HCT116 (cell line): Measurements from ENCODE around the gene SLC10A3. TPM values are rescaled to one million over a fixed set of nuclear protein-coding genes. Genes with fewer than 3 reads are reported as not detected.
A peak's percentile ranks its signal among the peaks of the same experiment; 100 is the strongest.

Experiments
- ATAC-seq: fragments of 200-7000 bp; cut with Tn5 transposase; 2 replicates; pipeline ENCODE4 v1.9.1; 2020; ENCODE audit warnings: mild to moderate bottlenecking, moderate library complexity
- BruUV-seq: library from RNA; stranded (reverse); fragments of 400-500 nt; replicated peaks from 2 replicates; lab custom pipeline; 2021; lab: Mats Ljungman, UMichigan
- CTCF ChIA-PET: fragments of 300-600 bp; sonication (Branson Sonifier 250); formaldehyde crosslinking; loops from one replicate; lab custom pipeline; 2021; ENCODE audit warnings: antibody characterized with exemption; lab: Charles Lee
- POLR2A ChIA-PET: fragments of 300-600, 350-600 bp; sonication (Branson Sonifier 250); formaldehyde crosslinking; loops from one replicate; lab custom pipeline; 2021; ENCODE audit warnings: antibody characterized with exemption; lab: Charles Lee
- RAD21 ChIA-PET, 2 experiments: fragments of 300-600 bp; sonication (Branson Sonifier 250); formaldehyde crosslinking; loops; one replicate each; lab custom pipeline; 2023; ENCODE audit warnings: low total read pairs in 2 of 2; ENCODE audit not compliant: uncharacterized antibody in 2 of 2, unreplicated experiment in 2 of 2, low non-redundant PET in 1 of 2; lab: Charles Lee
- DNase-seq: peaks from one replicate; pipeline ENCODE4 v3.0.0-alpha.2; 2010; ENCODE audit warnings: low read depth, low spot score
- H2AFZ ChIP-seq: fragments of 200-600 bp; shearing (Covaris generic), sonication (generic); 2 replicates; pipeline ENCODE4 v1.6.1; 2017; ENCODE audit warnings: low read depth, mixed run types, mixed read lengths, antibody characterized with exemption, low read length; ENCODE audit not compliant: poor library complexity, severe bottlenecking
- H3K27ac ChIP-seq: 2 replicates; pipeline ENCODE4 v1.5.1; 2012; ENCODE audit warnings: low read depth, low read length
- H3K27me3 ChIP-seq: fragments of 200-600 bp; sonication (generic); 2 replicates; pipeline ENCODE4 v1.6.1; 2016; ENCODE audit warnings: mixed run types, low read length, mixed read lengths; ENCODE audit not compliant: insufficient read depth
- H3K36me3 ChIP-seq, 2 experiments: fragments of 200-500 bp in 1 of 2; fragments of 200-600 bp in 1 of 2; sonication (Bioruptor generic) in 1 of 2; sonication (generic) in 1 of 2; 2 replicates each; pipeline versions ENCODE4 v1.5.1 to v1.6.1; 2014 to 2016; ENCODE audit warnings: low read length in 2 of 2, inconsistent platforms in 1 of 2, mixed read lengths in 1 of 2, mixed run types in 1 of 2; ENCODE audit not compliant: insufficient read depth in 2 of 2, control insufficient read depth in 1 of 2
- H3K4me1 ChIP-seq, 2 experiments: fragments of 200-600 bp in 1 of 2; sonication (generic) in 1 of 2; 2 replicates each; pipeline versions ENCODE4 v1.5.1 to v1.6.1; 2012 to 2017; ENCODE audit warnings: low read length in 2 of 2, inconsistent platforms in 1 of 2, mild to moderate bottlenecking in 1 of 2, mixed read lengths in 1 of 2, mixed run types in 1 of 2, moderate library complexity in 1 of 2; ENCODE audit not compliant: insufficient read depth in 2 of 2, control insufficient read depth in 1 of 2
- H3K4me2 ChIP-seq: fragments of 200-600 bp; sonication (generic); 2 replicates; pipeline ENCODE4 v1.6.1; 2017; ENCODE audit warnings: mixed run types, low read length, mixed read lengths
- H3K4me3 ChIP-seq, 2 experiments: fragments of 200-600 bp in 1 of 2; sonication (generic) in 1 of 2; replicated peaks in 1 of 2; 2 replicates each; pipeline ENCODE4 v1.5.1; 2011 to 2016; ENCODE audit warnings: low read length in 2 of 2, control low read depth in 1 of 2, low read depth in 1 of 2, mild to moderate bottlenecking in 1 of 2, mixed read lengths in 1 of 2, mixed run types in 1 of 2
- H3K79me2 ChIP-seq: fragments of 200-600 bp; sonication (generic); 2 replicates; pipeline ENCODE4 v1.6.1; 2017; ENCODE audit warnings: mild to moderate bottlenecking, mixed run types, low read length, moderate library complexity, mixed read lengths; ENCODE audit not compliant: insufficient read depth
- H3K9ac ChIP-seq: fragments of 200-600 bp; sonication (generic); 2 replicates; pipeline ENCODE4 v1.6.1; 2016; ENCODE audit warnings: low read length, mixed read lengths
- H3K9me2 ChIP-seq: fragments of 200-600 bp; sonication (generic), shearing (Covaris generic); 2 replicates; pipeline ENCODE4 v1.6.1; 2017; ENCODE audit warnings: mixed run types, mild to moderate bottlenecking, moderate library complexity; ENCODE audit not compliant: insufficient read depth
- H3K9me3 ChIP-seq, 2 experiments: fragments of 200-500 bp in 1 of 2; fragments of 200-600 bp in 1 of 2; sonication (Bioruptor generic) in 1 of 2; sonication (generic) in 1 of 2; 2 replicates each; pipeline ENCODE4 v1.6.1; 2014 to 2017; ENCODE audit warnings: low read length in 2 of 2, mixed read lengths in 2 of 2, inconsistent platforms in 1 of 2, low read depth in 1 of 2, mild to moderate bottlenecking in 1 of 2, mixed run types in 1 of 2, moderate library complexity in 1 of 2; ENCODE audit not compliant: control insufficient read depth in 1 of 2, insufficient read depth in 1 of 2
- H4K20me1 ChIP-seq: fragments of 200-600 bp; sonication (generic), shearing (Covaris generic); 2 replicates; pipeline ENCODE4 v1.6.1; 2017; ENCODE audit warnings: mixed run types, mild to moderate bottlenecking, moderate library complexity; ENCODE audit not compliant: insufficient read depth
- ATF3 ChIP-seq: IDR thresholded peaks from 2 replicates; pipeline ENCODE4 v1.6.1; 2012
- EGR1 ChIP-seq: IDR thresholded peaks from 2 replicates; pipeline ENCODE4 v1.6.1; 2012; ENCODE audit warnings: low read depth
- EZH2 ChIP-seq: fragments of 200-600 bp; sonication (generic); IDR thresholded peaks from 2 replicates; pipeline ENCODE4 v1.6.1; 2017; ENCODE audit warnings: antibody characterized with exemption, mixed run types
- EZH2phosphoT487 ChIP-seq: fragments of 200-600 bp; IDR thresholded peaks from 2 replicates; pipeline ENCODE4 v1.6.1; 2018; ENCODE audit warnings: antibody characterized with exemption, borderline replicate concordance
- MAX ChIP-seq: IDR thresholded peaks from 2 replicates; pipeline ENCODE4 v1.6.1; 2012
- POLR2A ChIP-seq: IDR thresholded peaks from 2 replicates; pipeline ENCODE4 v1.7.0; 2011; ENCODE audit warnings: borderline replicate concordance; ENCODE audit not compliant: insufficient read depth, insufficient read length; ENCODE audit errors: extremely low read depth
- POLR2AphosphoS5 ChIP-seq: IDR thresholded peaks from 2 replicates; pipeline ENCODE4 v1.6.1; 2011; ENCODE audit warnings: mild to moderate bottlenecking, low read depth, low read length, moderate library complexity
- SP1 ChIP-seq: IDR thresholded peaks from 2 replicates; pipeline ENCODE4 v1.6.1; 2012; ENCODE audit warnings: low read depth
- TCF7L2 ChIP-seq: IDR thresholded peaks from 2 replicates; pipeline ENCODE4 v1.7.0; 2011; ENCODE audit warnings: borderline replicate concordance, inconsistent platforms; ENCODE audit not compliant: insufficient read depth, insufficient read length; ENCODE audit errors: extremely low read depth
- YY1 ChIP-seq: IDR thresholded peaks from 2 replicates; pipeline ENCODE4 v1.6.1; 2011; ENCODE audit warnings: low read length, low read depth, moderate library complexity, mild to moderate bottlenecking; ENCODE audit not compliant: insufficient replicate concordance; ENCODE audit errors: extremely low read depth
- ZFX ChIP-seq: fragments of 450-650 bp; IDR thresholded peaks from 2 replicates; pipeline ENCODE4 v1.6.1; 2017
- intact Hi-C: fragments of 100-400 bp; cut with micrococcal nuclease; formaldehyde crosslinking; loops from 2 replicates; pipeline ENCODE4 v1.10.0; 2022
- total RNA-seq: library from RNA; stranded (reverse); gene quantifications from one replicate; pipeline ENCODE4 v1.2.1, GENCODE V29; 2021; ENCODE audit not compliant: unreplicated experiment

The SLC10A3 gene
- total RNA-seq, 1 experiment from 2014 or later: 16.2 TPM

GRCh38 chrX:154481195-154481594, 9.2 kb downstream of the SLC10A3 start:
- RAD21 ChIA-PET: no interaction called here
- H3K4me1 ChIP-seq: peaks cover 10 to 27% of the 10 kb centered on the region in 2 experiments
- H3K27me3 ChIP-seq: no peaks in the 10 kb centered on the region
- H3K9me2 ChIP-seq: no peaks in the 10 kb centered on the region
- no peak overlapping the region for H3K27ac ChIP-seq
- POLR2A ChIA-PET: interaction anchor here (1.4 kb wide), 1 partner anchor 9 kb away, joined by 4 read pairs; the partner anchor contains the start of gene SLC10A3
- no peak overlapping the region for H3K4me3 ChIP-seq
- BruUV-seq: no TSS peak
- H3K4me2 ChIP-seq: no peak overlapping the region
- intact Hi-C loops: no loop called here
- TF ChIP-seq MAX (no peak), EZH2phosphoT487 (no peak), YY1 (no peak), EZH2 (no peak)
- no peak overlapping the region for H2AFZ ChIP-seq
- DNase-seq (no peak), ATAC-seq (no peak)
- peaks cover 0 to 10% of the 10 kb centered on the region in 2 experiments; a peak in 1 of 4 replicates for H3K36me3 ChIP-seq
- no peaks in the 10 kb centered on the region for H4K20me1 ChIP-seq
- H3K79me2 ChIP-seq: peaks cover 15% of the 10 kb centered on the region
- CTCF ChIA-PET: no interaction called here
- no peaks in the 10 kb centered on the region for H3K9me3 ChIP-seq
- H3K9ac ChIP-seq: no peak overlapping the region

GRCh38 chrX:154478728-154479622, 11.5 kb downstream of the SLC10A3 start, which contains the start of gene LAGE3:
Gene LAGE3, minus strand, starts transcription at chrX:154479281. Its CDS starts 366 bp downstream, at chrX:154478915.
- ChIA-PET RAD21 (interaction anchor here in 1 of 2 experiments (0.5 kb wide), 1 partner anchor 357 kb away, joined by 3 read pairs; no protein-coding TSS in a partner anchor), CTCF (no interaction called here), POLR2A (interaction anchor here (1.1 kb wide), 1 partner anchor 26 kb away, joined by 3 read pairs; no protein-coding TSS in a partner anchor)
- Histone ChIP-seq H2AFZ (no peak within 1 kb of the TSS), H3K9ac (peak within 1 kb of the TSS; percentile 60), H3K4me1 (peaks cover 3 to 10% of the 10 kb centered on the region in 2 experiments; a peak in 3 of 4 replicates), H3K4me2 (peak within 1 kb of the TSS; percentile 71), H3K4me3 (peak within 1 kb of the TSS; percentile 53 to 60), H3K9me2 (no peaks in the 10 kb centered on the region), H3K9me3 (no peaks in the 10 kb centered on the region), H3K27ac (peak within 1 kb of the TSS; percentile 87), H3K79me2 (no peaks in the 10 kb centered on the region), H4K20me1 (no peaks in the 10 kb centered on the region), H3K36me3 (no peaks in the 10 kb centered on the region), H3K27me3 (no peaks in the 10 kb centered on the region)
- intact Hi-C loops: loop anchor here (5.0 kb wide), 2 partner anchors 37 to 72 kb away; partner anchors contain the start of genes DNASE1L1 and FAM50A
- ATAC-seq: peak; percentile 89
- peak; percentile 69 for DNase-seq
- TSS peak; percentile 30 for BruUV-seq
- TF ChIP-seq EGR1: no peak
- peak; percentile 45 for TF ChIP-seq POLR2A
- peak; percentile 40; the same call in 1 of the 2 replicates for TF ChIP-seq ZFX
- TF ChIP-seq TCF7L2: peak; percentile 80
- no peak for TF ChIP-seq ATF3
- TF ChIP-seq SP1: no peak
- TF ChIP-seq POLR2AphosphoS5: peak; percentile 58
